Activated CD8-positive, alpha-beta memory T cell treated with anti-CD3 and anti-CD28 coated beads, Interleukin-2, amount 10 ng/mL, durations not matched to agents 7 days and 5 days (primary cell): ENCODE measurements around the gene KLF3. TPM values are rescaled to one million over a fixed set of nuclear protein-coding genes. Genes with fewer than 3 reads are reported as not detected.
A peak's percentile ranks its signal among the peaks of the same experiment; 100 is the strongest.

Source experiments
- ATAC-seq: fragments of 150-1000 bp; cut with Tn5 transposase; one replicate; pipeline ENCODE4 v1.10.0; 2021; ENCODE audit warnings: moderate library complexity
- CTCF ChIA-PET: fragments of 350-600 bp; sonication (Branson Sonifier 250); formaldehyde crosslinking; loops from one replicate; lab custom pipeline; 2021; ENCODE audit warnings: antibody characterized with exemption; lab: Charles Lee
- DNase-seq: peaks from one replicate; pipeline ENCODE4 v3.0.0-alpha.2; 2020
- H3K27ac Mint-ChIP-seq: one replicate; pipeline ENCODE4 v1.8.0; 2021; ENCODE audit warnings: mild to moderate bottlenecking, mixed read lengths
- H3K27me3 Mint-ChIP-seq: one replicate; pipeline ENCODE4 v1.8.0; 2021; ENCODE audit warnings: mixed read lengths
- H3K36me3 Mint-ChIP-seq: one replicate; pipeline ENCODE4 v1.8.0; 2021; ENCODE audit warnings: mild to moderate bottlenecking, mixed read lengths
- H3K4me1 Mint-ChIP-seq: one replicate; pipeline ENCODE4 v1.8.0; 2021; ENCODE audit warnings: mixed read lengths
- H3K4me3 Mint-ChIP-seq: one replicate; pipeline ENCODE4 v1.8.0; 2021; ENCODE audit warnings: mild to moderate bottlenecking, moderate library complexity, mixed read lengths
- H3K9me3 Mint-ChIP-seq: one replicate; pipeline ENCODE4 v1.8.0; 2022; ENCODE audit warnings: low read depth, mixed read lengths
- total RNA-seq, 2 experiments: library from RNA; stranded (reverse); gene quantifications; one replicate each; pipeline ENCODE4 v1.2.3, GENCODE V29; 2021

KLF3 gene
- total RNA-seq, 2 experiments from 2014 or later, result 2.6 to 3.5 TPM

DNA sequence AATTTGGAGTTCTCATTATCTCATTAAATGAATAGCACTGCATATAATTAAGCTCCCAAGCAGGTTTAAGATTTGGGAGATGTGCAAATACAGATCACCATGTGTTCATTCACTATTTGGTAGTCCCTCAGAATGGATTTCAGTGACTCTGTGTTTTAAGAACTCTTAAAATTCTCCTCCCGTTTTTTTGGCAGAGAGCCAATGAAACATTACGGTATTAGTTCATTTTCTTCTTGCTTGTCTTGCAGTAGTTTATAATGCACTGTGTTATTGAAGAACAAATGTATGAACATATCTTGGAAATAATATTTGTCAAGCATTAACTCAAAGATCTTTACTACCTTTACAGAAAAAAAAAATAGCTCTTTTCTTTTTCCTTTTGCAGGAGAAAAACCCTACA lies 32.7 kb downstream of the KLF3 start:
- no peak overlapping the region for H3K27ac Mint-ChIP-seq
- no peak for ATAC-seq
- no peaks in the 10 kb centered on the region for H3K36me3 Mint-ChIP-seq
- CTCF ChIA-PET, result interaction anchor here (0.8 kb wide), 1 partner anchor 20 kb away, joined by 4 read pairs; no protein-coding TSS in a partner anchor
- H3K27me3 Mint-ChIP-seq, result no peaks in the 10 kb centered on the region
- no peak overlapping the region for H3K4me3 Mint-ChIP-seq
- no peaks in the 10 kb centered on the region for H3K9me3 Mint-ChIP-seq
- no peaks in the 10 kb centered on the region for H3K4me1 Mint-ChIP-seq
- no peak for DNase-seq

DNA sequence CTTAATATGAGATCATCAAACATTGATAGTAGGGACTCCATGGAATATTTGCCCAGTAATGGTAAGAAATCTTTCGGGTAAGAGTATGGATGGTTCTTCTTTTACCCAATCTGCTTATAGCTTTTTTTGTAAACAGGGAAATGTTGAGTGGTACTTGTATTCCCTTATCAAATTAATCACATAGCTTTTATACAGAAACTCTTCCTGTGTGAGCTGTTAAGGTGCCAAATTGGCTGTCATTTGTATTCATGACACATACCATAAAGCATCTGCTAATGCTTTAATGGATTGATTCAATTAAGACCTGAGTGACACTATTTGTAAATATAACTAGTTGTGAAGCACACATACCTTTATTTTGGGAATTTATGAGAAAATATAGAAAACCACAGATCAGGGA lies 34.2 kb downstream of the KLF3 start:
- ATAC-seq (no peak), DNase-seq (no peak)
- CTCF ChIA-PET, result interaction anchor here (0.9 to 1.3 kb wide), 3 partner anchors 33 to 523 kb away, joined by 3 read pairs; partner anchors contain the start of gene TLR10
- Mint-ChIP-seq H3K4me1 (no peaks in the 10 kb centered on the region), H3K27me3 (peaks cover 6% of the 10 kb centered on the region), H3K27ac (no peak overlapping the region), H3K4me3 (no peak overlapping the region), H3K9me3 (no peaks in the 10 kb centered on the region), H3K36me3 (no peaks in the 10 kb centered on the region)

DNA sequence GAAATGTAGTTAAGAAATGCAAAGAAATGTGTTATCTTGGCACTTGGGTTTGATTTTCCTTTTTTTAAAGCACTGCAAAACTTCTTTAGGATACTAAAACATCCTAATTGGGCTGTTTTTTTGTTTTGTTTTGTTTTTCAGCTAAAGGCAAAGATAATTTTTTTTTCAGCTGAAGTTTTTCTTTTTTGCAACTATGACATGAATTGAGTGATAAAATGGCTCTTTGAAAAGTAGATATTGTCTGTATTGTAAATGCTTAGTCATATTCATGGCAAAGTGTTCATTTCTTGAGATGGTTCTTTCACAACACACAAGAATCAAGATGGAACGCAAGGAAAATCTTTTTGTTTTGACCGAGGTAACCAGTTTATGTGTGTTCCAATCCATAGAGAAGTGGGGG lies 35.1 kb downstream of the KLF3 start:
- ATAC-seq (no peak), DNase-seq (no peak)
- H3K36me3 Mint-ChIP-seq, result no peaks in the 10 kb centered on the region
- peaks cover 16% of the 10 kb centered on the region for H3K27me3 Mint-ChIP-seq
- no peaks in the 10 kb centered on the region for H3K9me3 Mint-ChIP-seq
- peaks cover 3% of the 10 kb centered on the region for H3K4me1 Mint-ChIP-seq
- CTCF ChIA-PET, result interaction anchor here (1.3 kb wide), 1 partner anchor 84 kb away, joined by 3 read pairs; the partner anchor contains the start of gene TLR10
- no peak overlapping the region for H3K4me3 Mint-ChIP-seq
- no peak overlapping the region for H3K27ac Mint-ChIP-seq

DNA sequence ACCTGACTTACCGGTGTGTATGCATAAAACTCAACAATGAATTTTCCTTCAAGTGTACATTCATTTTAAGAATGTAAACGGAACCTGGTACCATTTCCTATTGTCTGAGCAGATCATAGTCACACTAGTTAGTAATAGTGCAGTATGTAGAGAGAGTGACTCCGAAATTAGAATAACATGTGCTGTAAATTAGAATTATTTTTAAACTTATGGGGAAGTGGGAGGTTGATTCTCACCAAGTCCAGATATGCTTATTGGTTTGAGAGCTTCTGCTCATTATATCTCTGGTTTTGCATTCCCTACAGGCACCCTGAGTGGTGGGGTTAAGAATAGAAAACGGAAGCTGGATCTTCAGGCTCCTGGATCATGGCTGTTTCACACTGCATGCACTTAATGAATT lies 39.6 kb downstream of the KLF3 start:
- DNase-seq, result no peak
- no peaks in the 10 kb centered on the region for H3K36me3 Mint-ChIP-seq
- peaks cover 9% of the 10 kb centered on the region for H3K4me1 Mint-ChIP-seq
- no peak overlapping the region for H3K4me3 Mint-ChIP-seq
- H3K27ac Mint-ChIP-seq, result no peak overlapping the region
- H3K27me3 Mint-ChIP-seq, result peaks cover 39% of the 10 kb centered on the region
- CTCF ChIA-PET, result interaction anchor here (0.9 to 1.3 kb wide), 3 partner anchors 28 to 524 kb away, joined by 3 read pairs; no protein-coding TSS in a partner anchor
- H3K9me3 Mint-ChIP-seq, result no peaks in the 10 kb centered on the region
- no peak for ATAC-seq

DNA sequence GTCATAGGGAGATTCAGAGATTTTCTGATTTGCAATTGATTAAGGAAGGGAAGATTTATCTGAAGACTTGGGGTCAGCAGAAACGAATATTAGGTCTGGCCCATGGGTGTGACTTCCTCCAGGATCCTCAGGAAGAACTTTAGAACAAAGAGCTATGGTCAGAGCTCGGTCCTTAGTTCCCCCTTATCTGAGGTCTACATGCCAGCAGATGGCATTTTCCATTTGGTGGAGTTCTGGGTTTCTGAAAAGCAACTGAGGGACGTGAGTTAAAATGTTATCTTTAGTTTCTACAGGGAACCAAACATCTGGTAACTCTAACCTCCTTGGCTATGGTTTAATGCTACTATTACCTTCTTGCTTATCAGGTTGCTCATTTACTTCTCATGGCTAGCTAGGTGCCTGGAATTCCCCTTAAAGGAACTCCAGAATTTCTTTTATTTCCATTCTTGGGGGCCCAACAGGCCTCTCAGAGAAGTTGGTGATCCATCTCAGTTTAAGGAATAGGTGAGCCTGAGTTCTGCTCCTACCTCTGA lies 40.7 kb downstream of the KLF3 start:
- H3K4me3 Mint-ChIP-seq, result no peak overlapping the region
- DNase-seq (no peak), ATAC-seq (no peak)
- H3K4me1 Mint-ChIP-seq, result peaks cover 12% of the 10 kb centered on the region
- H3K9me3 Mint-ChIP-seq, result no peaks in the 10 kb centered on the region
- H3K27ac Mint-ChIP-seq, result no peak overlapping the region
- no peaks in the 10 kb centered on the region for H3K36me3 Mint-ChIP-seq
- CTCF ChIA-PET, result interaction anchor here (0.9 to 1.3 kb wide), 4 partner anchors 9 to 39 kb away, joined by 3 read pairs; no protein-coding TSS in a partner anchor
- H3K27me3 Mint-ChIP-seq, result peaks cover 42% of the 10 kb centered on the region

DNA sequence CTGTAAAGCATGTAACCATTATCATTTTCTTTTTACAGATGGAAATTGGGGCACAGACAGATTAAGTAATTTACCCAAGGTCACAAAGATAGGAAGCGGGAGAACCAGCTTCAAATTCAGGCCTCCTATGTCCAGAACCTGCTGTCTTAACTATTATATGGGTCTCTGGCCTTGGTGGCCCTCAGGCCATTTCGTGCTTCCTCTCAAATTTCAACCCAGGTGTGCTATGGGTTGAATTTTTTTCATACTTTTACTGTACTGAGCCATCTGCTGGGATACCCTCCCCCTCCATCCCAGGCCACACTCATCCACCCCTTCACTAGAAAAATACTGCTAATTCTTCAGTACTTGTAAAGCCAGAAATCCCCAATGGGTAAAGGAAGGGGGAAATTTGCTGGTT lies 42.3 kb downstream of the KLF3 start:
- no peak for ATAC-seq

DNA sequence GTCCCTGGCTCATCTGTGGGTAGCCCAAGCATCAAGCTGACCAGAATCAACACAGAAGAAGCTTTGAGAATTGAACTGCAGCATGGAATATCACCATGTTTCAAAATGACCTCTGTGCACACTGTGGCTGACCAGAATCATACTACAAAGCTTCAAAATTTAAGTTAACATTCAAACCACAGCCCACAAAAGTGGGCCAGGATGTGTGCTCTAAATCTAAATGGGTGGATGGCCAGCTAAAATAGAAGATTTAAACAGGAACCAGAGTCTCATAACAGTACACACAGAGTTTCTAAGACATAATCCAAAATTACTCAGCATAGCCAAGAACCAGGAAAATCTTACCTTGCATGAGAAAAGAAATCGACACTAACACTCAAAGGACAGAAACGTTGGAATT lies 46.1 kb downstream of the KLF3 start:
- ATAC-seq (peak; percentile 53), DNase-seq (peak; percentile 62)
- H3K4me3 Mint-ChIP-seq, result no peak overlapping the region
- H3K9me3 Mint-ChIP-seq, result peaks cover 16% of the 10 kb centered on the region
- peaks cover 2% of the 10 kb centered on the region for H3K36me3 Mint-ChIP-seq
- no peak overlapping the region for H3K27ac Mint-ChIP-seq
- CTCF ChIA-PET, result interaction anchor here (0.6 kb wide), 1 partner anchor 189 kb away, joined by 3 read pairs; no protein-coding TSS in a partner anchor
- H3K4me1 Mint-ChIP-seq, result peaks cover 18% of the 10 kb centered on the region
- peaks cover 49% of the 10 kb centered on the region for H3K27me3 Mint-ChIP-seq

More for the DNA sequence above, 42.3 kb downstream of the KLF3 start:
- no peak overlapping the region for H3K4me3 Mint-ChIP-seq
- CTCF ChIA-PET, result no interaction called here
- H3K27ac Mint-ChIP-seq, result no peak overlapping the region
- H3K9me3 Mint-ChIP-seq, result no peaks in the 10 kb centered on the region
- H3K27me3 Mint-ChIP-seq, result peaks cover 53% of the 10 kb centered on the region
- no peaks in the 10 kb centered on the region for H3K36me3 Mint-ChIP-seq
- DNase-seq, result no peak
- peaks cover 21% of the 10 kb centered on the region for H3K4me1 Mint-ChIP-seq

DNA sequence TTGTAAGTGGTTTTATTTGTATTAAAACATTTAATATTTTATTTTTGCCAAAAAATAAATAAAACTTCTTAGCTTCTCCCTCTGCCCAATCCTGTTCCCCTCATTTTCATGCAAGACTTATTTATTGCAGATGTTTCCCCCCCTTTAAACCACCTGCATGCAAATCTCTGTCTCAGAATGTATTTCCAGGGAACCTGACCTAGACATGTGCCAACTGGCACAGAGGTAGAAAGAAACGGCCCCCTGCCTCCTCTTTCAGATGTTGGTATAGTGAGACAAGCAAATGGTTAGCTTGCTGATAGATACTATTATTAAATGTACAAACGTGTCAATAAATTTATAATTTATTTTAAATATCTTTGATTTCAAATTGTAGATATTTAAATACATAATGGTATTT lies 47.1 kb downstream of the KLF3 start:
- DNase-seq (no peak), ATAC-seq (no peak)
- Mint-ChIP-seq H3K4me3 (no peak overlapping the region), H3K9me3 (peaks cover 16% of the 10 kb centered on the region), H3K27ac (no peak overlapping the region), H3K36me3 (peaks cover 2% of the 10 kb centered on the region), H3K4me1 (peaks cover 18% of the 10 kb centered on the region), H3K27me3 (peaks cover 47% of the 10 kb centered on the region)
- CTCF ChIA-PET, result no interaction called here

DNA sequence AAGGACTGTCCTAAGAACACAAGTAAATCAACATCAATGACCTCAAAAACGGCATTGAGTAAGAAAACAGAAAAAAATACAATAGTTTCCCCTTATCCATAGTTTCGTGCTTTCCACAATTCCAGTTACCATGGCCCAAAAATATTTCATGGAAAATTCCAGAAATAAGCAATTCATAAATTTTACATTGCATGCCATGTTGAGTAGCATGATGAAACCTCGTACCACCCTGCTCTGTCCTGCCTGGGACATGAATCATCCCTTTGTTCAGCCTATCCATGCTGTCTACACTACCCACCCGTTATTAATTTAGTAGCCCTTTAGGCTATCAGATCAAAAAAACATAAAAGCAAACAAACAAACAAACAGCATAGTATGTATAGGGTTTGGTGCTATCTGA lies 51.1 kb downstream of the KLF3 start:
- Mint-ChIP-seq H3K27me3 (peaks cover 41% of the 10 kb centered on the region), H3K9me3 (peaks cover 16% of the 10 kb centered on the region), H3K36me3 (peaks cover 2% of the 10 kb centered on the region), H3K4me1 (peaks cover 5% of the 10 kb centered on the region), H3K4me3 (no peak overlapping the region), H3K27ac (no peak overlapping the region)
- no peak for ATAC-seq
- CTCF ChIA-PET, result interaction anchor here (1.6 kb wide), 1 partner anchor 16 kb away, joined by 6 read pairs; no protein-coding TSS in a partner anchor
- DNase-seq, result no peak

DNA sequence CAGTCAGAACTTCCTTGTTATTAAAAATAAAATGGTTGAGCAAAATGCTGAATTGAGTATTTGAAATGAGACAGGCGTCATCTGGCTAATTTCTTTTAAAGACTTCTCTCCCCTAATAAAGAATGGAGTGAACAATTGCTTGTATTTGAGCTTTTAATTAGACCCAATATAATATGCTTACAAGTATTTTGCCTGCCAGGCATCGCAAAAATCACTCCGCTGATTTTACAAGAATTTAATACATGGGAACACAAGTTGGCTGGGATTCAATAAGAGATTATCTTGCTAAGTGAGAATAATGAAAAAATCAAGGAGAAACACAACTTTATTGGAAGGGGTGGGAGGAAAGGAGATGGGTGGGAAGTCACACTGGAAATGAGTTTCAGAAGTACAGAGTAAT lies 52.3 kb downstream of the KLF3 start:
- H3K27me3 Mint-ChIP-seq, result peaks cover 39% of the 10 kb centered on the region
- H3K9me3 Mint-ChIP-seq, result peaks cover 16% of the 10 kb centered on the region
- H3K4me1 Mint-ChIP-seq, result no peaks in the 10 kb centered on the region
- DNase-seq, result no peak
- no peak overlapping the region for H3K4me3 Mint-ChIP-seq
- peaks cover 2% of the 10 kb centered on the region for H3K36me3 Mint-ChIP-seq
- ATAC-seq, result no peak
- CTCF ChIA-PET, result no interaction called here
- H3K27ac Mint-ChIP-seq, result no peak overlapping the region

DNA sequence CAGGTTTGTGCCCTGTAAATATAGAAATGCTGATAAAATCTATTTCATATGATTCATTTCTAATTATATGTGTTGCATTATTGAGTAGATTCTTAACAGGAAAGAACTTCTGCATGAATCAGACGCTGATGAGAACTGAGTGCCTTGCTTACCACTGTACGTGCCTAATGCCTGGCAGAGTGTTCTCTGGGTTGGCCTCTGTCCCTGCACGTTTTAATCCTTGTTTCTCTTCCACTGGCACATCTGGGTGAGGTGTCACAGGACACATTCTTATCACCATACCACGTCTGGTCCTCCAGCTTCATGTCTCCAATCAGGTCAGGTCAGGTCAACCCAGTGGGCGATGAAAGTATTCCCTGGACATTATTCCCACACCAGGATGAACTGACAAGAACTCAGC lies 53.6 kb downstream of the KLF3 start:
- Mint-ChIP-seq H3K9me3 (peaks cover 9% of the 10 kb centered on the region), H3K4me1 (no peaks in the 10 kb centered on the region), H3K27me3 (peaks cover 40% of the 10 kb centered on the region), H3K4me3 (no peak overlapping the region), H3K36me3 (peaks cover 2% of the 10 kb centered on the region), H3K27ac (no peak overlapping the region)
- CTCF ChIA-PET, result no interaction called here
- ATAC-seq (no peak), DNase-seq (no peak)

DNA sequence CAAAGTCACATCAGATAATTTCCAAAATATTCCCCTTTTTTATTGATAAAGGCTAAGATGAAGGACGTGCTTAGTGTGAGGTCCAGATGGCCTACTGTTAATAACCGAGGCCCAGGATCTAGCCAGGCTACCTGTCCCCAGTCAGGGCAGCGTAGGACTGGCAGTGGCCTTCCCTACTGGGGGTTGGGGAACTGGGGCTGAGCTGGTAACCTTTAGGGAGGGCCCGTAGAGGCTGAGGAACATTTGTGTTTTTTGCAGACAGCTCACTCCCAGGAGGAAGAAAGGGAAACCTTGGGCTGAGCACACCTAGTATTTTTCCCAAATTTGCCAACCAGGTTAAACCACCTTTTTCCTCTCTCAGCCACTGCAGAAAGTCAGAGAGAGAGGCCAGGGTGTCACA lies 59.1 kb downstream of the KLF3 start:
- no peak overlapping the region for H3K4me3 Mint-ChIP-seq

DNA sequence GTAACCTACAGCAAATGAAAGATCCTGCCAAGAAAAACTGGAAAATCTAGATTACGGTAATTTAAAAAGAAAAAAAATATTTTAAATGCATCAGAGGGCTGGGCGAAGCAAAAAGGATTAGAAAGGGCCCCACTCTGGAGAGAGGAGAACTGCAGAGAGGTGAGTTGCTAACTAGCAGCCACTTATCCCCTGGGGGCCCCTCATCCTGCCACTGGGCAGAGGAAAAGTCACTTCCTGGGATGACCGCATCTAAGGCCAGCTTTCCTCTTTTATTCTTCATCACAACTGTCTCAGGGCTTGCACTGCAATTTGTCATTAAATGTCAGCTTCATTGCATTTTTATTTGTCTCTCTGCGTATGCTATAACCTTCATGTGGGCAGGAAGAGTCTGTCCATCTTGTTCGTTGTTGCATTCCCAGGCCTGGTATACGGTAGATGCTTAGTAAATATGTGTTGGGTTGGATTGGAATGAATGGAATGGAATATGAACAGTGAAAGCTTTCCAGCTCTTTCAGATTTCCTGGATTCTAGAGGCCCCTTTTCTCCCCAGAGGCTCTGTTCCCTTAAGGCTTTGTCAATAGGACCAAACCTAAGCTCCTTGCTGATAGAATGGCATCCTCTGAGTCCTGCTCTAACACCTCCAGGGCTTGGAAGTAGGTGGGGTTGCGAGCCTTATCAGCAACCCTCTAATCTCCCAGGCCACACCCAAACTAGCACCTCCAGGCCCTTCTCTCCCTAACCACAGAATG lies 59.9 kb downstream of the KLF3 start:
- no peak overlapping the region for H3K27ac Mint-ChIP-seq
- ATAC-seq, result no peak
- no peak overlapping the region for H3K4me3 Mint-ChIP-seq
- no peaks in the 10 kb centered on the region for H3K9me3 Mint-ChIP-seq
- peaks cover 3% of the 10 kb centered on the region for H3K4me1 Mint-ChIP-seq
- no peak for DNase-seq
- no peaks in the 10 kb centered on the region for H3K36me3 Mint-ChIP-seq
- CTCF ChIA-PET, result interaction anchor here (0.5 kb wide), 1 partner anchor 50 kb away, joined by 3 read pairs; no protein-coding TSS in a partner anchor
- H3K27me3 Mint-ChIP-seq, result peaks cover 33% of the 10 kb centered on the region

More for the DNA sequence above, 59.1 kb downstream of the KLF3 start:
- H3K27ac Mint-ChIP-seq, result no peak overlapping the region
- no peak for ATAC-seq
- no peak for DNase-seq
- CTCF ChIA-PET, result no interaction called here
- no peaks in the 10 kb centered on the region for H3K9me3 Mint-ChIP-seq
- peaks cover 28% of the 10 kb centered on the region for H3K27me3 Mint-ChIP-seq
- H3K36me3 Mint-ChIP-seq, result no peaks in the 10 kb centered on the region
- peaks cover 3% of the 10 kb centered on the region for H3K4me1 Mint-ChIP-seq

DNA sequence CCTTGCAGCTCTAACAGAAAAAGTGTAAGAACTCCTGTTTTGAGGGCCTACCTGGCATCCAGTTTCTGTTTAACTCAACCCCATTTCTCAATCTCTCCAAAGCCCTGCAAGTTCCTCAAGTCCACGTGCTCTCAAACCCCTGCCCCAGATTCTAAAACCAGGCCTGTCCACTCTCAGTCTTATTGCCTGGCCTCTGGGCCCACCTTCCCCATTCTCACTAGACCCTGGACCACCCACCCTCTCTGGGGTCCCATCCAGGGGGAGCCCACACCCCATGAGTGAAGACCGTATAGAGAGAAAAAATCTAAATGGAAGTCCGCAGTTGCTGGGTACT lies 60.4 kb downstream of the KLF3 start:
- Mint-ChIP-seq H3K27me3 (peaks cover 36% of the 10 kb centered on the region), H3K27ac (no peak overlapping the region), H3K36me3 (no peaks in the 10 kb centered on the region), H3K4me3 (no peak overlapping the region), H3K9me3 (no peaks in the 10 kb centered on the region), H3K4me1 (peaks cover 3% of the 10 kb centered on the region)
- ATAC-seq (no peak), DNase-seq (no peak)
- CTCF ChIA-PET, result no interaction called here
